NB4 (cell line): ENCODE data around the gene CD44.

Experiments used
- MAX ChIP-seq: IDR thresholded peaks from 2 replicates; pipeline ENCODE4 v1.6.1; 2011; ENCODE audit warnings: low read depth, low read length
- POLR2A ChIP-seq: IDR thresholded peaks from 2 replicates; pipeline ENCODE4 v1.6.1; 2011; ENCODE audit warnings: mild to moderate bottlenecking; ENCODE audit not compliant: insufficient read length; ENCODE audit errors: extremely low read depth

GRCh38 chr11:35142481-35143075, 3.6 kb downstream of the CD44 start:
- TF ChIP-seq POLR2A (no peak), MAX (no peak)
